Neuronal stem cell (in vitro differentiated cells): ENCODE data around the gene GABRA5.

ENCODE experiments used
- DNase-seq: peaks from one replicate; pipeline ENCODE4 v3.0.0-alpha.2; 2013; ENCODE audit warnings: low spot score
- H2AFZ ChIP-seq: one replicate; pipeline ENCODE4 v1.6.1; 2013; ENCODE audit warnings: mild to moderate bottlenecking, low read length, inconsistent platforms
- H2AK5ac ChIP-seq: 2 replicates; pipeline ENCODE4 v1.6.1; 2013; ENCODE audit warnings: low read depth, mild to moderate bottlenecking, inconsistent platforms, low read length, moderate library complexity, mixed read lengths
- H2BK120ac ChIP-seq: 2 replicates; pipeline ENCODE4 v1.6.1; 2013; ENCODE audit warnings: low read depth, mild to moderate bottlenecking, inconsistent platforms, low read length, moderate library complexity, mixed read lengths
- H2BK12ac ChIP-seq: one replicate; pipeline ENCODE4 v1.6.1; 2013; ENCODE audit warnings: low read length, inconsistent platforms
- H2BK15ac ChIP-seq: 2 replicates; pipeline ENCODE4 v1.6.1; 2013; ENCODE audit warnings: mild to moderate bottlenecking, low read length, inconsistent platforms, mixed read lengths
- H2BK5ac ChIP-seq: one replicate; pipeline ENCODE4 v1.6.1; 2013; ENCODE audit warnings: inconsistent platforms, mild to moderate bottlenecking, low read length, moderate library complexity
- H3K14ac ChIP-seq: one replicate; pipeline ENCODE4 v1.6.1; 2013; ENCODE audit warnings: low read length, inconsistent platforms
- H3K18ac ChIP-seq: 2 replicates; pipeline ENCODE4 v1.6.1; 2013; ENCODE audit warnings: low read length, inconsistent platforms
- H3K23ac ChIP-seq: 2 replicates; pipeline ENCODE4 v1.6.1; 2013; ENCODE audit warnings: low read depth, mild to moderate bottlenecking, mixed read lengths, low read length, inconsistent platforms; ENCODE audit not compliant: poor library complexity
- H3K27ac ChIP-seq: replicated peaks from 3 replicates; pipeline ENCODE4 v1.5.1; 2013; ENCODE audit warnings: low read length, inconsistent platforms
- H3K27me3 ChIP-seq, 3 experiments: 2 replicates each; pipeline ENCODE4 v1.6.1; 2013; ENCODE audit warnings: low read length in 3 of 3, mild to moderate bottlenecking in 2 of 3, inconsistent platforms in 1 of 3, low read depth in 1 of 3, mixed read lengths in 1 of 3, moderate library complexity in 1 of 3; ENCODE audit not compliant: control insufficient read depth in 3 of 3, insufficient read depth in 3 of 3
- H3K36me3 ChIP-seq, 2 donors: replicated peaks in 1 of 2; 2 replicates each; pipeline ENCODE4 v1.6.1; 2013; ENCODE audit warnings: low read length in 2 of 2; ENCODE audit not compliant: control insufficient read depth in 2 of 2, insufficient read depth in 2 of 2
- H3K4ac ChIP-seq: 2 replicates; pipeline ENCODE4 v1.6.1; 2013; ENCODE audit warnings: inconsistent platforms, mild to moderate bottlenecking, low read length, moderate library complexity
- H3K4me1 ChIP-seq, 2 donors: 1 replicate in 1 of 2; 2 replicates in 1 of 2; pipeline ENCODE4 v1.6.1; 2013; ENCODE audit warnings: low read length in 2 of 2, low read depth in 1 of 2; ENCODE audit not compliant: control insufficient read depth in 2 of 2, insufficient read depth in 1 of 2
- H3K4me2 ChIP-seq: one replicate; pipeline ENCODE4 v1.6.1; 2013; ENCODE audit warnings: mild to moderate bottlenecking, low read length, inconsistent platforms; ENCODE audit not compliant: insufficient read depth, poor library complexity, severe bottlenecking
- H3K4me3 ChIP-seq, 2 donors: 2 replicates each; pipeline ENCODE4 v1.5.1; 2013; ENCODE audit warnings: low read length in 2 of 2, mild to moderate bottlenecking in 2 of 2, inconsistent platforms in 1 of 2, moderate library complexity in 1 of 2
- H3K79me1 ChIP-seq: one replicate; pipeline ENCODE4 v1.6.1; 2013; ENCODE audit warnings: low read depth, mild to moderate bottlenecking, inconsistent platforms, low read length, moderate library complexity
- H3K9ac ChIP-seq: one replicate; pipeline ENCODE4 v1.6.1; 2013; ENCODE audit warnings: mild to moderate bottlenecking, low read depth, low read length, inconsistent platforms; ENCODE audit not compliant: poor library complexity
- H3K9me3 ChIP-seq, 2 donors: replicated peaks in 1 of 2; 2 replicates each; pipeline versions ENCODE3 to v1.6.1; 2013; ENCODE audit warnings: low read length in 2 of 2, mild to moderate bottlenecking in 2 of 2, inconsistent platforms in 1 of 2, low read depth in 1 of 2, mixed read lengths in 1 of 2, moderate library complexity in 1 of 2; ENCODE audit not compliant: control insufficient read depth in 2 of 2, insufficient read depth in 1 of 2
- H4K8ac ChIP-seq: one replicate; pipeline ENCODE4 v1.6.1; 2013; ENCODE audit warnings: low read depth, mild to moderate bottlenecking, inconsistent platforms, low read length, moderate library complexity
- H4K91ac ChIP-seq: one replicate; pipeline ENCODE4 v1.6.1; 2013; ENCODE audit warnings: low read length, low read depth, mild to moderate bottlenecking, inconsistent platforms; ENCODE audit not compliant: poor library complexity
- WGBS, 2 donors: extraction: QIAGEN DNeasy Blood & Tissue Kit; methylation state at CpG; one replicate each; pipeline ENCODE4 v1.1.7; 2013; ENCODE audit warnings: missing lambda C conversion rate in 2 of 2, mixed read lengths in 1 of 2; ENCODE audit not compliant: insufficient read length in 2 of 2, insufficient replicate concordance in 1 of 2; ENCODE audit errors: extremely low coverage in 2 of 2; 5-methylcytosine and 5-hydroxymethylcytosine counted together

Gene GABRA5

DNA sequence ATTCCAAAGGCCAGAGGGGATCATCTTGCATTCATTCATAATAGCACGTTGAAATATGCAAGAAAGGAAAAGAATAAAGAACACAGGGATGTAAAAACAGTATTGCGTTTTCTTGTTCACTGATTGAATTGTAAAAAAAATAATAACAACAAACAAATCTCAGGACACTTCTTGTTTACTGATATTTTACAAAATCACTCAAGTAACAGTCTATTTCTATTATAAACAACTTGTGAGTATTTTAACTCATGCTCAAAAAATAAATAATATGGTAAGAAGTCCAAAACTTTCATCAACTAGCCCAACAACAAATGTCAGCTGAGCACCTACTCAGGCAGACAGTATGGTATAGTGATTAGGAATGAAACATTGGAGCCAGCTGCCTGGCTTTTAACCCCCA, 101.9 kb downstream of the GABRA5 start:
- Histone ChIP-seq H3K4ac (no peak overlapping the region), H2BK15ac (no peak overlapping the region), H2BK5ac (no peak overlapping the region), H3K9me3 (no peaks in the 10 kb centered on the region), H3K18ac (no peak overlapping the region), H3K79me1 (no peaks in the 10 kb centered on the region), H2BK12ac (no peak overlapping the region), H4K91ac (no peak overlapping the region), H2AFZ (no peak overlapping the region), H3K23ac (no peak overlapping the region), H3K4me3 (no peak overlapping the region), H2BK120ac (no peak overlapping the region), H3K4me1 (peaks cover 0 to 9% of the 10 kb centered on the region in 2 donors), H2AK5ac (no peak overlapping the region), H3K14ac (no peak overlapping the region), H3K4me2 (no peak overlapping the region), H3K9ac (no peak overlapping the region), H3K27me3 (peaks cover 0 to 55% (median 7%) of the 10 kb centered on the region in 3 experiments), H4K8ac (no peak overlapping the region), H3K27ac (no peak overlapping the region), H3K36me3 (no peaks in the 10 kb centered on the region)
- WGBS, 2 donors: no CpG with 5 or more reads among the region's 2 CpGs
- DNase-seq: no peak

DNA sequence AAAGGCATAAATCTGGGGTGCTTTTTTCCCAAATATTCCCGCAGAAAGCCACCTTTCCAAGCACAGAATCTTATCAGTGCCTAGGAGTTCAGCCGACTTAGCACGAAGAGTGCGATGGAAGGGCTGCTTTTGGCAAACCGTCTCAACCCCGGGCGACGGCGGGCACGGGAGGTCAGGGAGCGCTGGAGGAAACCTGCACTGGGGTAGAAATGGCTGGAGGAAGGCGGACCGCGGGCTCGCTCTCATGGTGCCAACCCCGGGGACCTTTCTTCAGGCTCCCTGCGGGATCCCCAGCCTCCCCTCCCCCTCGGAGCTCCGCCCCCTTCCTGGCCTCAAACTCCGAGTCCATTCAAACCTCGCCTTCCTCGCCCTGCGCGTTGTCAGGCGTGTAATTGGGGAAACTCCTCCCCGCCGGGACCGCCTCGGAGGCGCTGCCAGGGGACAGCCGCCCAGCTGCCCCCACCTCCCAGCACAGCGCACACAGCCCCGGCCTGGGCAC, 103.9 kb downstream of the GABRA5 start, which contains the start of gene GABRG3:
TSS of gene GABRG3 (plus strand) at position 470 of the 499 bp plus-strand sequence.
- Histone ChIP-seq H3K27ac (no peak within 1 kb of the TSS), H3K36me3 (no peaks in the 10 kb centered on the region), H3K4me1 (peaks cover 0 to 12% of the 10 kb centered on the region in 2 donors), H3K9me3 (no peaks in the 10 kb centered on the region), H3K23ac (no peak within 1 kb of the TSS), H2BK120ac (no peak within 1 kb of the TSS), H3K4ac (no peak within 1 kb of the TSS), H2BK15ac (peak within 1 kb of the TSS; percentile 84), H3K14ac (peak within 1 kb of the TSS; percentile 82), H3K79me1 (no peaks in the 10 kb centered on the region), H4K8ac (peak within 1 kb of the TSS; percentile 90), H2AK5ac (no peak within 1 kb of the TSS), H3K18ac (peak within 1 kb of the TSS; percentile 99), H2AFZ (peak within 1 kb of the TSS; percentile 73), H3K27me3 (peaks cover 0 to 55% (median 7%) of the 10 kb centered on the region in 3 experiments), H3K4me2 (peak within 1 kb of the TSS; percentile 61), H4K91ac (no peak within 1 kb of the TSS), H3K9ac (peak within 1 kb of the TSS; percentile 85), H2BK5ac (peak within 1 kb of the TSS; percentile 31), H3K4me3 (peak within 1 kb of the TSS; percentile 12 to 91), H2BK12ac (peak within 1 kb of the TSS; percentile 36)
- DNase-seq: peak; percentile 71
- WGBS, 2 donors: no CpG with 5 or more reads among the region's 33 CpGs

DNA sequence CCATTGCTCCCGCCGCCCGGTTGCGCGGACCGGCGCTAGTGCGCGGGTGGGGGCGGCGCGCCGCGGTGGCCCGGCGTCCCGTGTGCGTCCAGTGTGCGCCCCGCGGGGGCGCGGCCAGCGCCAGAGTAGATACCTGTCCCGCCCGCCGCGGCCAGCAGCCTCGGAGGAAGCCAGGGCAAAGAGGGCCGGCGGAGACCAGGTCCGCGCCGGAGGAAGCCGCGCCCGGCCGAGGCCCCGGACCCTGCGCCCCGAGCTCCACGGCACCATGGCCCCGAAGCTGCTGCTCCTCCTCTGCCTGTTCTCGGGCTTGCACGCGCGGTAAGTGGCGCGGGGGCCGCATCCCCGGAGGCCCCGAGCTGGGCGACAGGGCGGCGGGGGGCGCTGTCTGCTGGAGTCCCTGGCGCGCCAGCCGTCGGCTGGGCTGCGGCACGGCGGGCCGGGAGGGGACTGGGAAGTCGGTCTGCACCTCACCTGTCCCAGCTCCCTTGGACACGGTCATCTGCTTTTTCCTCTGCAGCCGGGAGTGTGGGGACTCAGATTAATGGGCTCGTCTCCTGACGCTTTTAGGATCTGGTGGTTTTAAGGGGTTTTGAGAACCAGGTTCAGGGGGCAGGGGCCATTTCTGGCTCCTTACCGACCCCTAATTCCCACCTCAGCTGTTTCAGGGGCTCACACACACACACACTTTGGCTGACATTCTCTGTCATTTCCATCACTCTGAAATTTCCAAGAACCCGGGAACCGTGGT, 104.6 kb downstream of the GABRA5 start:
- H2AFZ ChIP-seq: peak overlapping the region; percentile 73
- peak overlapping the region; percentile 61 for H3K4me2 ChIP-seq
- no peak overlapping the region for H3K4ac ChIP-seq
- no peak overlapping the region for H3K23ac ChIP-seq
- H4K91ac ChIP-seq: no peak overlapping the region
- H3K27me3 ChIP-seq: peaks cover 0 to 55% (median 7%) of the 10 kb centered on the region in 3 experiments
- DNase-seq: peak; percentile 44
- peak overlapping the region; percentile 85 for H3K9ac ChIP-seq
- H3K14ac ChIP-seq: peak overlapping the region; percentile 64
- peak overlapping the region; percentile 31 for H2BK5ac ChIP-seq
- H2BK120ac ChIP-seq: no peak overlapping the region
- H3K36me3 ChIP-seq: no peaks in the 10 kb centered on the region
- peak overlapping the region in 1 of 2 donors; percentile 91 for H3K4me3 ChIP-seq
- no peaks in the 10 kb centered on the region for H3K9me3 ChIP-seq
- peak overlapping the region; percentile 84 for H2BK15ac ChIP-seq
- no CpG with 5 or more reads among the region's 72 CpGs for WGBS, 2 donors
- H3K18ac ChIP-seq: peak overlapping the region; percentile 99
- H2BK12ac ChIP-seq: peak overlapping the region; percentile 36
- H3K79me1 ChIP-seq: no peaks in the 10 kb centered on the region
- no peak overlapping the region for H3K27ac ChIP-seq
- H4K8ac ChIP-seq: peak overlapping the region; percentile 90
- no peak overlapping the region for H2AK5ac ChIP-seq
- peaks cover 0 to 12% of the 10 kb centered on the region in 2 donors for H3K4me1 ChIP-seq

DNA sequence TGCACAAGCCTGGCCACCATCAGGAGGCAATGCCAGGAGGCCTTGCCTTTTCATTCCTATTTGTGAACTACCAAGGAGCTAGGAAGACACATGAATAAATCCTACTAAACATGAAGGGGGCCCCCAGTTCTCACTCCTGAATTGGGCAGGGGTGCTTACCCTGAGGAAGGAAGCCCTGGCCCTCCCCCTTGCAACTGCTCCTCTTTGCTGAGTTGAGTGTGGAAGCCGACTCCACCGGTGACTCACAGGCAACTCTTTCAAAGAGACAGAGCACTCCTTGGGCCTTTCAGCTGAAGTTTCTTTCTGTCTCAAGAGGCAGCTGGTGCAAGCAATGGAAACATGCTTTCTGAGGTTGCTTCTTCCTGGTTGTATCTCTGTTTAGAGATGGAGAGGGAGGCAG, 105.8 kb downstream of the GABRA5 start:
- no peak overlapping the region for H2BK12ac ChIP-seq
- no peaks in the 10 kb centered on the region for H3K9me3 ChIP-seq
- no peak overlapping the region for H2BK5ac ChIP-seq
- H3K27me3 ChIP-seq: peaks cover 0 to 48% (median 7%) of the 10 kb centered on the region in 3 experiments
- no peak overlapping the region for H3K27ac ChIP-seq
- no peaks in the 10 kb centered on the region for H3K36me3 ChIP-seq
- no peak overlapping the region for H3K4me3 ChIP-seq
- H2AFZ ChIP-seq: no peak overlapping the region
- peak overlapping the region; percentile 14 for H3K4me2 ChIP-seq
- no peak overlapping the region for H3K23ac ChIP-seq
- no peaks in the 10 kb centered on the region for H3K79me1 ChIP-seq
- no peak overlapping the region for H3K4ac ChIP-seq
- peak overlapping the region; percentile 12 for H2AK5ac ChIP-seq
- no peak for DNase-seq
- H2BK120ac ChIP-seq: no peak overlapping the region
- H3K9ac ChIP-seq: no peak overlapping the region
- H4K91ac ChIP-seq: no peak overlapping the region
- H3K14ac ChIP-seq: no peak overlapping the region
- H4K8ac ChIP-seq: no peak overlapping the region
- H2BK15ac ChIP-seq: no peak overlapping the region
- H3K4me1 ChIP-seq: peaks cover 0 to 12% of the 10 kb centered on the region in 2 donors
- no CpG with 5 or more reads among the region's 2 CpGs for WGBS, 2 donors
- H3K18ac ChIP-seq: peak overlapping the region; percentile 30
